Mesenchymal stem cell (in vitro differentiated cells and primary cell): ENCODE results near the gene BPGM.

Source experiments
- DNase-seq: peaks from one replicate; pipeline ENCODE4 v3.0.0-alpha.2; 2013
- H2AFZ ChIP-seq: one replicate; pipeline ENCODE4 v1.6.1; 2013; ENCODE audit warnings: low read depth, mild to moderate bottlenecking, control low read depth, inconsistent platforms, low read length, moderate library complexity
- H2AK5ac ChIP-seq: 2 replicates; pipeline ENCODE4 v1.6.1; 2013; ENCODE audit warnings: low read length, moderate library complexity, mild to moderate bottlenecking, inconsistent platforms; ENCODE audit not compliant: severe bottlenecking
- H2BK120ac ChIP-seq: one replicate; pipeline ENCODE4 v1.6.1; 2013; ENCODE audit warnings: low read depth, mild to moderate bottlenecking, inconsistent platforms, low read length, moderate library complexity
- H2BK12ac ChIP-seq, 2 experiments: one replicate each; pipeline ENCODE4 v1.6.1; 2013; ENCODE audit warnings: inconsistent platforms in 2 of 2, low read length in 2 of 2, mild to moderate bottlenecking in 2 of 2, moderate library complexity in 2 of 2, control low read depth in 1 of 2
- H2BK15ac ChIP-seq: one replicate; pipeline ENCODE4 v1.6.1; 2013; ENCODE audit warnings: mild to moderate bottlenecking, low read depth, inconsistent platforms; ENCODE audit not compliant: poor library complexity, severe bottlenecking
- H2BK5ac ChIP-seq: 2 replicates; pipeline ENCODE4 v1.6.1; 2013; ENCODE audit warnings: low read depth, mild to moderate bottlenecking, low read length, control low read depth, inconsistent platforms; ENCODE audit not compliant: poor library complexity, severe bottlenecking
- H3K14ac ChIP-seq, 2 experiments: one replicate each; pipeline ENCODE4 v1.6.1; 2013; ENCODE audit warnings: inconsistent platforms in 2 of 2, low read length in 2 of 2, control low read depth in 1 of 2, mild to moderate bottlenecking in 1 of 2, moderate library complexity in 1 of 2
- H3K18ac ChIP-seq, 2 experiments: one replicate each; pipeline ENCODE4 v1.6.1; 2013; ENCODE audit warnings: inconsistent platforms in 2 of 2, low read length in 2 of 2, control low read depth in 1 of 2, low read depth in 1 of 2, mild to moderate bottlenecking in 1 of 2
- H3K23ac ChIP-seq, 2 experiments: one replicate each; pipeline ENCODE4 v1.6.1; 2013; ENCODE audit warnings: inconsistent platforms in 2 of 2, low read length in 2 of 2, mild to moderate bottlenecking in 2 of 2, moderate library complexity in 2 of 2, control low read depth in 1 of 2
- H3K27ac ChIP-seq: 2 replicates; pipeline ENCODE4 v1.5.1; 2013; ENCODE audit warnings: mild to moderate bottlenecking, moderate library complexity, low read length, control low read depth, inconsistent platforms; ENCODE audit not compliant: poor library complexity, severe bottlenecking
- H3K27me3 ChIP-seq, 2 experiments: 2 replicates each; pipeline versions ENCODE4 v1.6.1 to v1.7.0; 2013; ENCODE audit warnings: low read length in 2 of 2, mild to moderate bottlenecking in 2 of 2, moderate library complexity in 2 of 2, control low read depth in 1 of 2, inconsistent platforms in 1 of 2; ENCODE audit not compliant: control insufficient read depth in 1 of 2, insufficient read depth in 1 of 2
- H3K36me3 ChIP-seq, 2 experiments: 2 replicates each; pipeline versions ENCODE4 v1.6.1 to v1.7.0; 2013; ENCODE audit warnings: low read length in 2 of 2, control low read depth in 1 of 2, inconsistent platforms in 1 of 2, low read depth in 1 of 2, mild to moderate bottlenecking in 1 of 2; ENCODE audit not compliant: insufficient read depth in 2 of 2, control insufficient read depth in 1 of 2
- H3K4ac ChIP-seq, 2 experiments: one replicate each; pipeline ENCODE4 v1.6.1; 2013; ENCODE audit warnings: inconsistent platforms in 2 of 2, low read length in 2 of 2, mild to moderate bottlenecking in 2 of 2, moderate library complexity in 2 of 2, control low read depth in 1 of 2, low read depth in 1 of 2
- H3K4me1 ChIP-seq: 2 replicates; pipeline ENCODE4 v1.6.1; 2013; ENCODE audit warnings: low read depth, low read length, control low read depth; ENCODE audit not compliant: control insufficient read depth, insufficient read depth
- H3K4me2 ChIP-seq: 2 replicates; pipeline ENCODE4 v1.6.1; 2013; ENCODE audit warnings: low read length, mild to moderate bottlenecking, inconsistent platforms; ENCODE audit not compliant: poor library complexity, severe bottlenecking
- H3K4me3 ChIP-seq, 2 experiments: 2 replicates each; pipeline versions ENCODE4 v1.5.1 to v1.7.0; 2013; ENCODE audit warnings: low read length in 2 of 2, mild to moderate bottlenecking in 2 of 2, control low read depth in 1 of 2, low read depth in 1 of 2; ENCODE audit not compliant: insufficient read depth in 1 of 2
- H3K79me1 ChIP-seq: replicated peaks from 2 replicates; pipeline ENCODE4 v1.6.1; 2013; ENCODE audit warnings: mild to moderate bottlenecking, control low read depth, low read length, inconsistent platforms; ENCODE audit not compliant: poor library complexity, severe bottlenecking
- H3K9ac ChIP-seq: 2 replicates; pipeline ENCODE4 v1.7.0; 2013; ENCODE audit warnings: mild to moderate bottlenecking, low read length, moderate library complexity
- H3K9me3 ChIP-seq: 2 replicates; pipeline ENCODE4 v1.7.0; 2013; ENCODE audit warnings: mild to moderate bottlenecking, low read length; ENCODE audit not compliant: control insufficient read depth
- H4K8ac ChIP-seq: one replicate; pipeline ENCODE4 v1.6.1; 2013; ENCODE audit warnings: inconsistent platforms, mild to moderate bottlenecking, low read length, moderate library complexity
- H4K91ac ChIP-seq: one replicate; pipeline ENCODE4 v1.6.1; 2013; ENCODE audit warnings: mild to moderate bottlenecking, low read length, inconsistent platforms
- WGBS: methylation state at CpG from one replicate; pipeline ENCODE4 v1.1.7; 2013; ENCODE audit warnings: mixed read lengths; 5-methylcytosine and 5-hydroxymethylcytosine counted together

Gene BPGM

DNA sequence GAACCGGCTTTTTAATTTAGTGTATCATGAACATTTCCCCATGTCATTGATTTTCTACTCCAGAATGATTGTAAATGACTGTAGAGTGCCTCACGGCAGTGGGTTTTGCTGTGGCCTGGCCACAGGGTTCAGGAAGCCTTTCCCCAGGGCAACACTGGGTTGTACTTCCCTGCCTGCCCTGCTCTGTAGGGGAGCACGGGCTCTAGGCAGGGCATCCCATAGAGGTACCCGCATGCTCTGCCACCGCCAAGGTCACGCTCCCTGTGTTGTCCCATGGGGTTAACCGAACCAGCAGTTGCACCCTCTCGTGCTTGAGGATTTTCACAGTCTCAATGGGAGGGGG, 63.8 kb downstream of the BPGM start:
- Histone ChIP-seq H3K27me3 (no peaks in the 10 kb centered on the region), H4K8ac (peak overlapping the region; percentile 39), H3K23ac (no peak overlapping the region), H2BK15ac (no peak overlapping the region), H3K9ac (no peak overlapping the region), H2BK12ac (peak overlapping the region in 1 of 2 experiments; percentile 66), H2BK120ac (no peak overlapping the region), H3K4me3 (no peak overlapping the region), H3K9me3 (no peaks in the 10 kb centered on the region), H2AFZ (no peak overlapping the region), H3K4me2 (no peak overlapping the region), H3K4ac (no peak overlapping the region), H3K36me3 (no peaks in the 10 kb centered on the region), H2AK5ac (no peak overlapping the region), H3K79me1 (no peaks in the 10 kb centered on the region), H2BK5ac (no peak overlapping the region), H3K27ac (no peak overlapping the region), H3K14ac (peak overlapping the region in 1 of 2 experiments; percentile 8), H3K4me1 (peaks cover 2% of the 10 kb centered on the region), H3K18ac (peak overlapping the region; percentile 0 to 72), H4K91ac (peak overlapping the region; percentile 34)
- DNase-seq = no peak
- 91% methylated on average over 8 of the region's 8 CpGs for WGBS

DNA sequence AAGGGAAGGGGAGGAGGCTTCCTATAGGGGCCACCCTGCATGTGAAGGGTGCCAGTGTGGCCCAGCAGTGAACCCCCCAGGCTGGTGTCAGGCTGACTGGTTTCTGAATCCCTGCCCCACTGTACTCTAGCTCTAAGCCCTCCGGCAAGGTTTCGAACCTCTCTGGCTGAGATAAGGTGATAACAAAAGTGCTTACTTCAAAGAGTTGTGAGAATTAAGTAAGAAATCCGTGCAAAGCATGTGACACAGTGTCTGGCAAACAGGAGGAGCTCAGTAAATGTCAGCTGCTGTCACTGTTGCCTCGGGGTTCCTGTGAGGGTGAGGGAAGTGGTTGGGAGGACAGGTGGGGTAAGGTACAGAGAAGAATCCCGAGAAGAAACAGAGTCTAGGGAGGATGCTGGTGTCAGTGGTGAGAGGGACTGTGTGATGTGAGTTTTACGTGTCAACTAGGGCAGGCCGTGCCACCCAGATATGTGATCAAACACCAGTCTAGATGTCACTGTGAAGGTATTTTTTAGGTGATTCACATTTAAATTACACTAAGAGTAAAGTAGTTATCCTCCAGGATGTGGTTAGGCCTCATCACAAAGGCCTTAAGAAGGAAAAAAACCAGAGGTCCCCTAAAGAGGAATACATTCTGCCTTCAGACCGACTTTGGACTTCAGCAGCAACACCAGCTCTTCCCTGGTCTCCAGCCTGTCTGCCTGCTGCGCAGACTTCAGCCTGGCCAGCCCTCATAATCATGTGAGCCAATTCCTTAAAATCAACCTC, 64.4 kb downstream of the BPGM start:
- H3K4me1 ChIP-seq = peaks cover 2% of the 10 kb centered on the region
- H4K8ac ChIP-seq = peak overlapping the region; percentile 39
- peak overlapping the region in 1 of 2 experiments; percentile 66 for H2BK12ac ChIP-seq
- no peaks in the 10 kb centered on the region for H3K79me1 ChIP-seq
- no peak overlapping the region for H2BK5ac ChIP-seq
- H3K9ac ChIP-seq = peak overlapping the region; percentile 69
- H3K27me3 ChIP-seq = no peaks in the 10 kb centered on the region
- peak overlapping the region; percentile 34 for H4K91ac ChIP-seq
- no peak overlapping the region for H3K27ac ChIP-seq
- no peak overlapping the region for H2BK120ac ChIP-seq
- DNase-seq = peak; percentile 49
- no peak overlapping the region for H3K4me2 ChIP-seq
- WGBS = 44% methylated on average over 6 of the region's 9 CpGs
- H3K36me3 ChIP-seq = no peaks in the 10 kb centered on the region
- H2BK15ac ChIP-seq = no peak overlapping the region
- H3K4me3 ChIP-seq = no peak overlapping the region
- H3K4ac ChIP-seq = peak overlapping the region in 1 of 2 experiments; percentile 49
- peak overlapping the region; percentile 0 to 72 for H3K18ac ChIP-seq
- H3K23ac ChIP-seq = no peak overlapping the region
- H3K9me3 ChIP-seq = no peaks in the 10 kb centered on the region
- no peak overlapping the region for H2AK5ac ChIP-seq
- no peak overlapping the region for H3K14ac ChIP-seq
- H2AFZ ChIP-seq = no peak overlapping the region

- no peak overlapping the region for H2BK120ac ChIP-seq
- no peak overlapping the region for H3K23ac ChIP-seq
- no peak overlapping the region for H2BK12ac ChIP-seq
- no peak overlapping the region for H3K27ac ChIP-seq
- no peak overlapping the region for H4K91ac ChIP-seq
- 94% methylated on average over 3 of the region's 4 CpGs for WGBS
- H2BK15ac ChIP-seq = no peak overlapping the region
- no peak overlapping the region for H3K14ac ChIP-seq
- no peak overlapping the region for H2BK5ac ChIP-seq
- no peaks in the 10 kb centered on the region for H3K9me3 ChIP-seq
- no peak overlapping the region for H4K8ac ChIP-seq
- H2AK5ac ChIP-seq = no peak overlapping the region
- no peaks in the 10 kb centered on the region for H3K27me3 ChIP-seq
- H3K79me1 ChIP-seq = no peaks in the 10 kb centered on the region
- H3K4me1 ChIP-seq = peaks cover 2% of the 10 kb centered on the region
- no peak overlapping the region for H3K4me3 ChIP-seq
- no peak overlapping the region for H3K18ac ChIP-seq
- no peak overlapping the region for H3K4ac ChIP-seq
- no peak overlapping the region for H3K4me2 ChIP-seq
- DNase-seq = no peak
- no peaks in the 10 kb centered on the region for H3K36me3 ChIP-seq
- no peak overlapping the region for H3K9ac ChIP-seq
- no peak overlapping the region for H2AFZ ChIP-seq
Observed at GRCh38 chr7:134712196-134712595, 65.5 kb downstream of the BPGM start.

DNA sequence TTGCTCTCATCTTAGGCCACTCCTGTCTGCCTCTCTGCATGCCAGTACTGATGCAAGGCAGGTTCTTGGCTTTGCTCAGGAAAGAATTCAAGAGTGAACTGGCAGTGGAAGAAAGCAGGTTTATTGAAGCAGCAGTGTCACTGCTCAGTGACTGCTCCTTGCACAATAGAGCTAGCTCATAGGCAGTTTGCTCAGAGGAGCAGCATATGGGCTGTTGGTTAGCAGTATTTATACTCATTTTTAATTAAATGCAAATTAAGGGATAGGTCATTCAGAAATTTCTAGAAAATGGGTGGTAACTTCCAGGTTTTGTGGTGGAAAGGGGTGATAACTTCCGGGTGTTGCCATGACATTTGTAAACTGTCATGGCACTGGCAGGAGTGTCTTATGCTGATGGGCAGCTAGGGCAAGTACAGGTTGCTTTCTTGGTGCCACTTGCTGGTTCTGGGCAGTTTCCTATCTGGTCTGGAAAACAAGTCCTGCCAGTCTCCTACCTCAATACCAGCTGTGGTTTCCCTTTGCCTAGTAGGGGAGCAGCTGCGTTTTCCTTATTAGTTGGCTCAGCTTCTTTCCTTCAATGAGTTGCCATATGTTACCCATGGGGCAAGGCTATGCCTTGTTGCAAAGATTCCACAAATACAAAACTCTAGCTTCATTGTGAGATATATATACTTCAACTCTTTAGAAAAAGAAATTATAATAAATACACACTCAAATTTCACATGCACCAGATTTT, 68.0 kb downstream of the BPGM start:
- Histone ChIP-seq H3K4me3 (no peak overlapping the region), H3K4me2 (no peak overlapping the region), H3K27me3 (no peaks in the 10 kb centered on the region), H2BK5ac (no peak overlapping the region), H3K14ac (no peak overlapping the region), H4K91ac (no peak overlapping the region), H2BK12ac (peak overlapping the region in 1 of 2 experiments; percentile 71), H3K23ac (no peak overlapping the region), H2BK120ac (no peak overlapping the region), H3K4me1 (peaks cover 2% of the 10 kb centered on the region), H3K79me1 (no peaks in the 10 kb centered on the region), H2BK15ac (no peak overlapping the region), H3K18ac (no peak overlapping the region), H3K27ac (no peak overlapping the region), H2AFZ (no peak overlapping the region), H3K9ac (no peak overlapping the region), H3K36me3 (no peaks in the 10 kb centered on the region), H3K9me3 (no peaks in the 10 kb centered on the region), H4K8ac (no peak overlapping the region), H3K4ac (no peak overlapping the region), H2AK5ac (no peak overlapping the region)
- DNase-seq = no peak
- WGBS = 96% methylated on average over 2 of the region's 2 CpGs
